ENCODE measurements around the gene PTPN3. TPM values are rescaled to one million over a fixed set of nuclear protein-coding genes. Genes with fewer than 3 reads are reported as not detected.

Gene PTPN3
- polyA plus RNA-seq, 2 of the 4 experiments (the other 2 are of a cell fraction) = 8.9 to 20.3 TPM

GRCh38 chr9:109437286-109437685, 60.8 kb downstream of the PTPN3 start:
- no peak for ATAC-seq

DNA sequence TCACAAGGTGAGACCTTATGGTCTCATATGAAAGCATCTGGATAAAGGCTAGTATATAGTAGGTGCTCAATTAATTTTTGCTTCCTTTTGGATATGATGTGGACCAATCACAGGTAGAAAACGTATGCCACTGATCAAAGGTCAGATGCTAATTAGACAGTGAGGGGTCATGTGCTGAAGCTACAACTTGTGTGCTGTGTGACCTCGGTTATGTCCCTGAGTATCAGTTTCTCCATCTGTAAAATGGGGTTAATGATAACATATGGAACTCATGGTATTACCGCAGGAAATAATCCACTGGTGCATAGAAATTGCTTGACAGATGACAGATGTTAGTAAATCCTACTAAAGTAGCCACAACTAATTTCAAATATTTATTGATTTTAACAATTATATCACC, 62.0 kb downstream of the PTPN3 start:
- WGBS (ENCODE audit: missing lambda C conversion rate) = 87% methylated on average over 3 of the region's 3 CpGs

More at GRCh38 chr9:109437286-109437685, 60.8 kb downstream of the PTPN3 start:
- WGBS (ENCODE audit: missing lambda C conversion rate) = 87% methylated on average over 4 of the region's 4 CpGs
- Histone ChIP-seq H3K27ac (no peak overlapping the region), H3K9me3 (no peaks in the 10 kb centered on the region), H3K4me2 (no peak overlapping the region), H3K4me3 (no peak overlapping the region), H3K4me1 (peaks cover 13% of the 10 kb centered on the region)
- CTCF ChIA-PET = interaction anchor here (0.6 to 1.8 kb wide), 6 partner anchors 8 to 486 kb away, joined by 3 to 12 read pairs (median 4); no protein-coding TSS in a partner anchor
- POLR2A ChIA-PET = no interaction called here
- no peak for TF ChIP-seq EP300 (IDR thresholded peaks at IDR 0.05)
- no peak for TF ChIP-seq EHMT2 (IDR thresholded peaks at IDR 0.05; ENCODE audit: low read depth)
- no peak for TF ChIP-seq CHD4 (IDR thresholded peaks at IDR 0.05; ENCODE audit: borderline replicate concordance)
- TF ChIP-seq HEYL (CRISPR knock-in tag; IDR thresholded peaks at IDR 0.05) = no peak
- no peak for TF ChIP-seq ESRRA (IDR thresholded peaks at IDR 0.05; ENCODE audit: borderline replicate concordance, low read length)
- TF ChIP-seq ZSCAN20 (CRISPR knock-in tag; IDR thresholded peaks at IDR 0.05) = no peak
- TF ChIP-seq HDAC2 (IDR thresholded peaks at IDR 0.05) = no peak
- TF ChIP-seq GATA3 (IDR thresholded peaks at IDR 0.05; ENCODE audit: borderline replicate concordance) = no peak
- no peak for TF ChIP-seq FOXS1 (CRISPR knock-in tag; IDR thresholded peaks at IDR 0.05)
- no peak for TF ChIP-seq ZC3H11A (IDR thresholded peaks at IDR 0.05)
- no peak for TF ChIP-seq PHF8 (IDR thresholded peaks at IDR 0.05; ENCODE audit: borderline replicate concordance, low read depth)
- no peak for TF ChIP-seq MAFK (IDR thresholded peaks at IDR 0.05; ENCODE audit: partially characterized antibody)
- no peak for TF ChIP-seq E2F6 (IDR thresholded peaks at IDR 0.05; ENCODE audit: borderline replicate concordance, low read depth)
- TF ChIP-seq RFX5 (IDR thresholded peaks at IDR 0.05) = no peak
- TF ChIP-seq, protein P1, sequence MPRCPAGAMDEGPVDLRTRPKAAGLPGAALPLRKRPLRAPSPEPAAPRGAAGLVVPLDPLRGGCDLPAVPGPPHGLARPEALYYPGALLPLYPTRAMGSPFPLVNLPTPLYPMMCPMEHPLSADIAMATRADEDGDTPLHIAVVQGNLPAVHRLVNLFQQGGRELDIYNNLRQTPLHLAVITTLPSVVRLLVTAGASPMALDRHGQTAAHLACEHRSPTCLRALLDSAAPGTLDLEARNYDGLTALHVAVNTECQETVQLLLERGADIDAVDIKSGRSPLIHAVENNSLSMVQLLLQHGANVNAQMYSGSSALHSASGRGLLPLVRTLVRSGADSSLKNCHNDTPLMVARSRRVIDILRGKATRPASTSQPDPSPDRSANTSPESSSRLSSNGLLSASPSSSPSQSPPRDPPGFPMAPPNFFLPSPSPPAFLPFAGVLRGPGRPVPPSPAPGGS (IDR thresholded peaks at IDR 0.05) = no peak
- TF ChIP-seq FOSL2 (IDR thresholded peaks at IDR 0.05) = no peak
- no peak for TF ChIP-seq FOSL2 (CRISPR knock-in tag; IDR thresholded peaks at IDR 0.05)
- TF ChIP-seq CBX2 (IDR thresholded peaks at IDR 0.05; ENCODE audit: borderline replicate concordance, low read depth) = no peak
- TF ChIP-seq, protein P2, sequence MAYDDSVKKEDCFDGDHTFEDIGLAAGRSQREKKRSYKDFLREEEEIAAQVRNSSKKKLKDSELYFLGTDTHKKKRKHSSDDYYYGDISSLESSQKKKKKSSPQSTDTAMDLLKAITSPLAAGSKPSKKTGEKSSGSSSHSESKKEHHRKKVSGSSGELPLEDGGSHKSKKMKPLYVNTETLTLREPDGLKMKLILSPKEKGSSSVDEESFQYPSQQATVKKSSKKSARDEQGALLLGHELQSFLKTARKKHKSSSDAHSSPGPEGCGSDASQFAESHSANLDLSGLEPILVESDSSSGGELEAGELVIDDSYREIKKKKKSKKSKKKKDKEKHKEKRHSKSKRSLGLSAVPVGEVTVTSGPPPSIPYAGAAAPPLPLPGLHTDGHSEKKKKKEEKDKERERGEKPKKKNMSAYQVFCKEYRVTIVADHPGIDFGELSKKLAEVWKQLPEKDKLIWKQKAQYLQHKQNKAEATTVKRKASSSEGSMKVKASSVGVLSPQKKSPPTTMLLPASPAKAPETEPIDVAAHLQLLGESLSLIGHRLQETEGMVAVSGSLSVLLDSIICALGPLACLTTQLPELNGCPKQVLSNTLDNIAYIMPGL (CRISPR knock-in tag; IDR thresholded peaks at IDR 0.05; ENCODE audit: borderline replicate concordance) = no peak
- DNase-seq (ENCODE audit: low read depth in 1 of 2, low spot score in 1 of 2) = no peak
- FAIRE-seq = no peak

More for the DNA sequence above, 62.0 kb downstream of the PTPN3 start:
- Histone ChIP-seq H3K4me3 (no peak overlapping the region), H3K9me3 (no peaks in the 10 kb centered on the region), H3K27ac (no peak overlapping the region), H3K4me2 (no peak overlapping the region), H3K4me1 (peaks cover 7% of the 10 kb centered on the region)
- no peak for DNase-seq (ENCODE audit: low read depth in 1 of 2, low spot score in 1 of 2)
- 0 out of 2 replicates have a peak, but pooled peaks have one; percentile 29 for TF ChIP-seq KDM1A (IDR thresholded peaks at IDR 0.05; ENCODE audit: low read depth)
- TF ChIP-seq, protein P3, sequence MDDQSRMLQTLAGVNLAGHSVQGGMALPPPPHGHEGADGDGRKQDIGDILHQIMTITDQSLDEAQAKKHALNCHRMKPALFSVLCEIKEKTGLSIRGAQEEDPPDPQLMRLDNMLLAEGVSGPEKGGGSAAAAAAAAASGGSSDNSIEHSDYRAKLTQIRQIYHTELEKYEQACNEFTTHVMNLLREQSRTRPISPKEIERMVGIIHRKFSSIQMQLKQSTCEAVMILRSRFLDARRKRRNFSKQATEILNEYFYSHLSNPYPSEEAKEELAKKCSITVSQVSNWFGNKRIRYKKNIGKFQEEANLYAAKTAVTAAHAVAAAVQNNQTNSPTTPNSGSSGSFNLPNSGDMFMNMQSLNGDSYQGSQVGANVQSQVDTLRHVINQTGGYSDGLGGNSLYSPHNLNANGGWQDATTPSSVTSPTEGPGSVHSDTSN (IDR thresholded peaks at IDR 0.05) = no peak
- ATAC-seq = no peak
- CTCF ChIA-PET = interaction anchor here (2.2 kb wide), 1 partner anchor 34 kb away, joined by 18 read pairs; no protein-coding TSS in a partner anchor
- FAIRE-seq = no peak
- POLR2A ChIA-PET = no interaction called here
